Measurements from ENCODE around the gene TRABD2A.

Gene TRABD2A

DNA sequence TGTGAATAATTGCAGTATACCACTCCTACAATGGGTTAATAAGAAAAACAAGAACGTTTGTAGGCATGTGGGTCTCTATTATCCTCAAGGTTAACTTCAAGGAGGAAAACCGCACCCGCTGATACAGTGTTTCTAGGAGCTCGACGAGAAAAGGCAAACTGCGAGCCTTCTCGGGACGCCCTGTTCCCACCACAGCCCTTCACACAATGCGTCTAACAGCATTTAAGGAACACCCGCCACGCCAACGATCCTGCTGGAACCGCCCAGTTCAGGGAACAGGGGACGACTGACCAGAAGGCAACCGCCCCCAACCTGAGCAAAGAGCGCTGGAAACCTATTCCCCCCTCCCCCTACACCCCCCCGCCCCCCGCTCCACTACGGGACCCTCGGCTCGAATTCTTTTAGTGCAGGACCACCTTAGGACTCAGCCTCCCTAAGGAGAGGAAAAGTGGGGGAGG lies 23.9 kb upstream of the TRABD2A start:
- peak in 1 of 2 experiments; percentile 16 for DNase-seq

DNA sequence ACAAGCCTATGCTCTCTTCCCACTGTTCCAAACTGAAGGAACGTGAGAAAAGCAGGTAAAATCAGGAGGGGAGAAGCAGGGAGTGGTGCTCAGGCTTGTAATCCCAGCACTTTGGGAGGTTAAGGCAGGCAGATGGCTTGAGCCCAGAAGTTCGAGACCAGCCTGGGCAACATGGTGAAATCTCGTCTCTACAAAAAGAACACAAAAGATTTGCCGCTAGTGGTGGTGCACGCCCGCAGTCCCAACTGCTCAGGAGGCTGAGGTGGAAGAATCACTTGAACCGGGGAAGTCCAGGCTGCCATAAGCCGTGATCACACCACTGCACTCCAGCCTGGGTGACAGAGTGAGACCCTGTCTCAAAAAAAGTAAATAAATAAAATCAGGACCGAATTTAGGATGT lies 23.3 kb upstream of the TRABD2A start:
- no peak for DNase-seq

DNA sequence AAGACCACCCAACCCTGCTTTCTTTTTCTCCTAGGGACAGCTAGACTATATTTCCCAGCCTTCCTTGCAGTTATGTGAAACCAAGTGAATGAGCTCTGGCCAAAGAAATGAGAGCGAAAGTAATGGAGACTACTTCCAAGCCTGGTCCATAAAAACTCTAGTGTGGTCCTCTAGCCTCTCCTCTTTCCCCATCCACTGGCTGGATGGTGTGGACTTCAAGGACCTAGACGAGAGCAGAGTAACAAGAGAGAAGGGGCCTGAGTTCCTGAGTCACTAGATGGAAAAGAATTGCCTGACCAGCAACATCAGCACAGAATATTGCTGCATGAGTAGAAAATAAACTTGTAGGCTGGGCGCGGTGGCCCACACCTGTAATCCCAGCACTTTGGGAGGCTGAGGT lies 21.6 kb upstream of the TRABD2A start:
- DNase-seq: no peak

DNA sequence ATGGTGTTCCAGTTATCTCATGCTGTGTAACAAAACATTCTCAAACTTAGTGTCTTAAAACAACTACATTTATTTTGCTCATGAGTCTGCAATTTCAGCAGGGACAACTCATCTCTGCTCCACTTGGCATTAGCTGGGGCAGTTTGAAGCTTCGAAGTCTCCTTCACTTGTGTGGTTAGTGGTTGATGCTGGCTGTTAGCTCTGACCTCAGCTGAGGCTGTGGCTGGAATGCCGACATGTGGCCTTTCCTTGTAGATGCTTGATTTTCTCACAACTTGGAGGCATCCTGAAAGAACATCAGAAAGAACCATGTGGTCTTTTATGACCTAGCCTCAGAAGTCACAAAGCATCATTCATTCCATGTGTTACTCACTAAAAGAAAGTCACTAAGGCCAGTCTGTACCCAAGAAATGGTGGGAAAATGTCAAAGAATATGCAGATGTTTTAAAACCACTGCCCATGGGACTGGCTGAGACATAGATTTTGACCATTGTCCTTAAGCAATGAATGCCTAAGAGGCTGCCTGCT lies 20.8 kb upstream of the TRABD2A start:
- no peak for DNase-seq

- no peak for DNase-seq
Measured at GRCh38 chr2:84900971-84901370, 20.1 kb upstream of the TRABD2A start.

GRCh38 chr2:84899304-84900204 lies 18.7 kb upstream of the TRABD2A start:
- DNase-seq: no peak

GRCh38 chr2:84897773-84898172 lies 16.9 kb upstream of the TRABD2A start:
- no peak for DNase-seq

GRCh38 chr2:84896567-84896966 lies 15.7 kb upstream of the TRABD2A start:
- no peak for DNase-seq

- DNase-seq: no peak
Measured at GRCh38 chr2:84894758-84895520, 14.1 kb upstream of the TRABD2A start.

DNA sequence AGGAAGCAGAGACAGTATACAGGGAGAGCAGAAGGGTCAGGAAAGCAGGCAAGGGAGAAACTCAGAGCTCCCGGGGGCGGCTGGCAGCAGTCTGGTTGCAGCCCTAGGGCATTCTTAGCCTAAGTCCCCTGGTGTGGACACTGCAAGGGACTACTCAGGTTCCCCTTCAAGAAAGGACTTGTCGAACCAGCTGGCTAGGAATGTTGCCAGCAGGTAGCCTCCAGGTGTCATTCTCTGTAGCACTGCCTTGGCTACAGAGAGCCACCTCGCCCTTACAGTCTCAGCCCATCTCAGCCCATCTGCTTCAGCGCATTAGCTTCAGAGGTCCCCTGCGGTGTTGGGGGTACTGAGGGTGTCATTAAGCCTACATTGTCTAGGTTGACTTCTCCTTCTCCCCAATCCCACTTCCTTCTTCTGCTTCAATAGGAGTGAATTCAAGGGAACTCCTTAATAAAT lies 13.3 kb upstream of the TRABD2A start:
- DNase-seq: peak; percentile 22 to 36

DNA sequence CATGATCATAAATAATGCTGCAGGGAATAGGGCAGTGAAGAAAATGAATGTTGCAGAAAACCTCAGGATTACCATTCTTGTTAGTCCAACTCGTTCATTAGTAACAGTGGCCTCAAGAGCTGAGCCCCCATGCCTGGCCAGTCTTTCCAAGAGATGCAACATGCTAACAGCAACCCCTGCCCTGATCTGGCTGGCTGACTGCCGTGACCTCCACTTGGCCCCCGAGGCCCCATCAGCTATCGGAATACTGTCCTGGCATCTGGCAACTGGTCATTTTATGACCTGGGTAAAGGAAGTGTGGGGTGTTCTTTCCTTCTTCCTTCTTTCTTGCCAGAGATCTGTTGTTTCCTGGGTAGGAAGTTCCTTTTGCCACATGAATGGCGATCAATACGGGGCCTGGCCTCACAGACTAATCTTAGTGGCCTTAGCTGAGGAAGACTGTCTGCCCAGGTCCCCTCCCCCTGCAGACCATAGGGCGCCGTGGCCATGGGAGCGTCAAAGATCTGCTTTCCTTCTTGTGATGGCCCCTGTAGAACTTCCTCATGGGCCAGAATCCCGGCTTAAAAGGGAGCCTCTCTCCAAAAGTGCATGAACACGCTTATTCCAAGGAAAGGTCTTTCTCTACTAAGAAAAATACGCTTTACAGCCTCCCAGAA lies 10.6 kb upstream of the TRABD2A start:
- no peak for DNase-seq

DNA sequence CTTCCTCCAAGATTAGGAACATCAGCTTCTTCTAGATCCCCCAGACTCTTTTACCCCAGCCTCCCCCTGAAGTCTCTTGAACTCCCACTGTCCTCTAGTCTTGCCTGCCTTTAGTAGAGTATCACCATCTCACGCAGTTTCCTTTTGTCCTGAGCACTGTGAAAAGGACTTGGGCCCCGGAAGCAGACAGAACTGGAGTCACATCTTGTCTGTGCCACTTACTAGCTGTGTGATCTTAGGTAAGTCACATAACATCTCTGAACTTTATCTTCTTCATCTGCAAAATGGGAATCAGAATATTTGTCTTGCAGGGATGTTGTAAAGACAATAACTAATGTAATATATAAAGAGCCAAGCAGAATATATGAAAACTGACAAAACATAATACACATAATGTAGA lies 8.4 kb upstream of the TRABD2A start:
- no peak for DNase-seq

DNA sequence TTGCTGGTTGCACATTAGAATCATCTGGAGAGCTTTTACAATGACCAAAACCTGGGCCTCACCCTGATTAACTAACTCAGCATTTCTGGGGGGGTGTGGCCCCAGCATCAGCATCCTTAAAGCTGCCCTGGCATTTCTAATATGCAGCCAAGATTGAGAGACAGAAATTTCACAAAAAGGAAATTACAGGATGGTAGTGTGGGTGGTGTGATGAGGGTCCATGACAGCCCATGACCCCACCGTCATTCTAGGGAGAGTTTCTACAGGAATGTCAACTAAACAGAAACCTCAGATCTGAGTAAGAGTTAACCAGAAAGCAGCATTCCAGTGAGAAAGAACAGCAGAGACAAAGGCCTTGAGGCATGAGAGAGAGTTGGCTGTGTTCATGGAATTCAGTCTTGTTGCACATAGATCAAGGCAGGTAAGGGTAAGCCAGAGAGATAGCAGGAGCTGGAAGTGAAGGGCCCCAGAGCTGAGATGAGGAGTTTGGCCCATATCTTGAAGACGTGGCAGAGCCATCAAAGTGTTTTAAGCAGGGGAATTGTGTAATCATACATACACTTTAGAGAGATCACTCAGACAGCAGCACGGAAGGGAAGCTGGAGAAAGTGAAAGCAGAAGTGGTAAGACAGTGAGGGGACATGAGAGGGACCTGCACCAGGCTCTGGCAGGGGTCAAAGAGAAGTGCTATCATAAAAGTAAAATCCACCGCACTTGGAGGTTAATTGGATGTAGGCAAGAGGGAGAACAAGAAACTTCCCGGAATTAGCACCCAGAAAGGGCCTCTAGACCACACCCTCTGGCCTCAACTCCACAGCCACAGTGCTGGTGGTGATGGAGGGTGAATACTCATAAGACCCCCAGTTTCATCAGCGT lies 7.8 kb upstream of the TRABD2A start:
- no peak for DNase-seq

DNA sequence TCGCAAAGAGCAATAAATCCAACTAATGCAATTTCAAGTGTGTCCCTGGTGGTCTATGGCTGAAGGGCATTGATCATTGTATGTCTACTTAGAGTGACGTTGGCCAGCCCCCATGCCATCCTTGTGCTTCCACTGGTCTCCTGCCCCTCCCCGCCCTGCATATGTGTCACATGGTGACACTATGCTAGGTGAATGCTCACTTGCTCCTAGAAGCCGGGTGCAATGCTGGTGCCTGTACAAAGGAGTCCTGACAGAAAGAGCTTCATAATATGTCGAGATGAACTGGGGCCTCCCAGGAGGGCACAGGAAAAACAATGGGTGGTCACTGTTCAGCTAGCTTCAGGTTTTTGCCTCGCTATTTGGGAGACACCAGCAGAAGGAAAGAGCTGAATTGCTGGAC lies 5.9 kb upstream of the TRABD2A start:
- DNase-seq: no peak

DNA sequence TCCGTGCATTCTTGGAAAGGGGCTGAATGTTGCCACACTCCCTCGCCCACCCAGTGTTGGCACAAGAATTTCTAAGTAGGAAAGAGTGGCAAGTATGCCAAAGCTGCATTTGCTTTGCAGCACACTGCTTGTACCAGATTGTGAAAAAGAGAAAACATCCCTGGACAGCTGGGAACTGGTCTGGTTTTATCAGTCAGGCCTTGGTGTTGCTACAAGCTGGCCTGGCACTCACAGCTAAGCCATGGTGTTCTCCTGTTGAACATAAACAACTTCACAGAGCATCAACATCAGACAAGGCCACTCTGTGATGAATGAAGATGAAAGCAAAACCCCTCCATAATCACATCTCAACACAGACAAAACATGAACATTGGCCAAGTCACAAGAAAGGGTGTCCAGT lies 4.2 kb upstream of the TRABD2A start:
- DNase-seq: no peak

DNA sequence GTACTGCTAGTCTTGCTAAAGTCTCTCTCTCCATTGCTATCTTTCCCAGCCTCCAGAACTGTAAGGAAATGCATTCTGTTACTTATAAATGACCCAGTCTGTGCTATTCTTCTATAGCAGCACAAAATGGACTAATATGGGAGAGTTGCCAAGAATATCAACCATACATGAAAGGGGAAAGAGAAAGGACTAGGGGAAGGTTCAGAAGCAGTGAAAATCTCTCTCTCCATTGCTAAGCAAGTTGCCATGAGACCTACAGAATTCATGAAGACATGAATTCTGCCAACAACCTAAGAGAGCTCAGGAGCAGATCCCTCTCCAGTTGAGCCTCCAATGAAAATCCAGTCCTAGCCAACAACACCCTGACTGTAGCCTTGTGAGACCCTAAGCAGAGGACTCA lies 3.6 kb upstream of the TRABD2A start:
- DNase-seq: no peak

GRCh38 chr2:84882775-84883550 lies 2.1 kb upstream of the TRABD2A start:
- no peak for DNase-seq

DNA sequence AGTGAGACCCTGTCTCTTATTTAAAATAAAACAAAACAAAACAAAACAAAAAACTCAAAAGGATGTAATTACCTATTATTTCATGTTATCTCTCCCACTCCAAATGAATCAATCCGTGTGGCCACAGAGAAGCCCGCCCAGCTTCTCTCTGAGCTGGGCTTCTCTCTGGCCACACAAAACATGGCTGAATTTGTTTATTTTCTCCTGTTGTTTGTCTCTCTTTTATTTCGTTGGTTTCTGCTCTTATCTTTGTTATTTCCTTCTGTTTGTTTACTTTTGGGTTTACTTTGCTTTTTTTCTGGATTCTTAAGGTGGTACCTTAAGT lies 1.5 kb upstream of the TRABD2A start:
- DNase-seq: no peak

GRCh38 chr2:84881581-84882413 lies 913 bp upstream of the TRABD2A start:
- peak; percentile 41 to 61 for DNase-seq

DNA sequence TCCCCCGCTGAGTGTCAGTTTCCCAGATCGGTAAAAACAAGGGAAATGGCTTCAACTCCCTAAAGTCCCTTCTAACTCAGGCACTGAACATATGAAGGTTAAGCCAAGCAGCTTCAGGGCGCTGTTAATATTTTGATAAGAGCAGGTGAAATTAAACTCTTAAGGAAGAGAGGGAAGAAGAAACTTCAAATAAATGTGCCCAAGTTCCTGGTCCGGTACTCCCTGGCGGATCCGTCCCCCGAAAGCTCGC lies 564 bp downstream of the TRABD2A start:
- DNase-seq: no peak

Measured in NCI-H2081 (cell line).